HFF-Myc (cell line): ENCODE results near the gene HOXD8.

Experiments
- DNase-seq: peaks from one replicate; pipeline ENCODE4 v3.0.0-alpha.2; 2011; ENCODE audit warnings: low read depth; ENCODE audit errors: extremely low read depth
- H3K4me3 ChIP-seq: replicated peaks from 2 replicates; pipeline ENCODE4 v1.5.1; 2011; ENCODE audit warnings: low read depth, mild to moderate bottlenecking, control low read depth, low read length
- TF ChIP-seq, protein P1 (sequence below): IDR thresholded peaks from 2 replicates; pipeline ENCODE4 v1.5.1; 2012; ENCODE audit warnings: mild to moderate bottlenecking, low read depth, low read length, control low read depth; ENCODE audit errors: missing control alignments

The HOXD8 gene

DNA sequence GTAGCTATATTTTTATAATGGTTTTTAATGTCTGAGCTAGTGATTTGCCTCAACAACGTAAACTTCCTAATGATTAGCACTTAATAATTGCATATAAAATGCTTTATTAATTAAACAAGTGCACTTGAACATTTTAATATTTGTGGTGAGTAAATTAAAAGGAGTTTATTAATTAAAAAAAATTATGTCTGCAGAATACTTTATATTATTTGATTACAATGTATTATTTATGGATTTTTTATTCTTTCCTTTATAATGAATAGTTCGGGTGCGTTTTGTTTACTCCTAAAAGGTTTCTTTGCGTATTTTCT is 2.3 kb downstream of the HOXD8 start:
- no peak overlapping the region for H3K4me3 ChIP-seq
- no peak for DNase-seq
- TF ChIP-seq, protein P1, sequence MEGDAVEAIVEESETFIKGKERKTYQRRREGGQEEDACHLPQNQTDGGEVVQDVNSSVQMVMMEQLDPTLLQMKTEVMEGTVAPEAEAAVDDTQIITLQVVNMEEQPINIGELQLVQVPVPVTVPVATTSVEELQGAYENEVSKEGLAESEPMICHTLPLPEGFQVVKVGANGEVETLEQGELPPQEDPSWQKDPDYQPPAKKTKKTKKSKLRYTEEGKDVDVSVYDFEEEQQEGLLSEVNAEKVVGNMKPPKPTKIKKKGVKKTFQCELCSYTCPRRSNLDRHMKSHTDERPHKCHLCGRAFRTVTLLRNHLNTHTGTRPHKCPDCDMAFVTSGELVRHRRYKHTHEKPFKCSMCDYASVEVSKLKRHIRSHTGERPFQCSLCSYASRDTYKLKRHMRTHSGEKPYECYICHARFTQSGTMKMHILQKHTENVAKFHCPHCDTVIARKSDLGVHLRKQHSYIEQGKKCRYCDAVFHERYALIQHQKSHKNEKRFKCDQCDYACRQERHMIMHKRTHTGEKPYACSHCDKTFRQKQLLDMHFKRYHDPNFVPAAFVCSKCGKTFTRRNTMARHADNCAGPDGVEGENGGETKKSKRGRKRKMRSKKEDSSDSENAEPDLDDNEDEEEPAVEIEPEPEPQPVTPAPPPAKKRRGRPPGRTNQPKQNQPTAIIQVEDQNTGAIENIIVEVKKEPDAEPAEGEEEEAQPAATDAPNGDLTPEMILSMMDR = no peak

DNA sequence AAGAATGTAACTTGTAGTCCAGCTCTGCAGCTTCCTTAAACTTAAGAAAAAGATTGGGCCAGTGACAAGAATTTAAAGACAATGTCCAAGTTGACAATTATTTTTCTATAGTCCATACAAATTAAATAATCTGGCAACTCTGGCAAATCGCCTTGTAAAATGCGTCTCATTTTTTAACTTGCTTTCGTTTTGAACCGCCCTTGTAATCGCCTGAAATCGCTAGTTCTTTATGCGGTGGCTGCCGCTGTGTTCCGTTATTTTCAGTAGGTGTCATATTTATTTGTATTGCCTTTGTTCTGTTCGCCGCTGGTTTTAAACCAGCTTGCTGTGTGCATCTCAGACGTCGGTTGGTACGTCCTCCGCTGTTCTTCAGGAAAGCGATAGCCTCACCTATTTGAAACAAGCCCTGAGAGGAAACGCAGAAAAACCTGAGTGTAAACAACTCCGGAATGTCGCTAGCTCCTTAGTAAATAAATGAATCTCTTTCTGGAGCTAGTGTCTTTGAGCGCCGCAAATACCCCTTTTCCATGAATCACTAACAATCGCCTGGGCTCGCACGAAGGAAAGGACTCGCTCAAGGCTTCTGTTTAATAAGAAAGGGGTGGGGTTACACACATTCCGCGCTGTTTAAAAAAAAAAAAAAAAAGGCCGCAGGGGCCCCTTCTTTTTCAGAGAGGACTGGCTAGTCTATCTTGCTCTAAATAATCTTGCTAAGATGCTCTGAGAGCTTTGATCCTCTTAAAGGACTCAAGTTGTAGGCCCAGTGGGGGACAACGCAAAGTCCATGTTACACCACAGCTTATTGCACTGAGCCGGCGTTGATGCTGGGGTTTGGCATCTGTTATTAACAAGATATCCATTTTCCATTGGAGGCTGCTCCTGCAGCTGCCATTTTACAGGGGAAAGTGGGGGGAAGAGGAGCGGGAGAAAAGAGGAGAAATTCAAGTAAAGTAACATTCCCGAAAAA is 3.0 kb downstream of the HOXD8 start:
- no peak for DNase-seq

DNA sequence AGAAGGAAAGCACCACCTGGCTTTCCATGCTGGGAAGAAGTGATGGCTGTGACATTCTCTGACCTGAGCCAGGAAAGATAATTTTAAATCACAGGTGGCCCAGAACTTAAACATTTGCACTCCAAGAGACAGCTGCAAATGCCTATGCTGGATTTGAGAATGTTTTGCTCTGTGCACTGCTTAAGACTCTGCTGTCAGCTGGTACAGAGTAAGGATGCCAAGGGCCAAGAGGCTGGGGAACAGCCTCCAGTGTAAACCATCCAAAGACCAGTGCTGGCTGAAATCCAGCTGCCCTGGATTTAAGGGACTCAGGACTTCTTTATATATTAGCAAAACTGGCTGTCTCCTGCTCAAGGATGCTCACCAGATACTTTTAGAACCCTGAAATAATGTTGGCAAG is 3.9 kb downstream of the HOXD8 start:
- no peak overlapping the region for H3K4me3 ChIP-seq
- no peak for DNase-seq
- TF ChIP-seq, protein P1 = no peak

More for the DNA sequence above, 3.0 kb downstream of the HOXD8 start:
- TF ChIP-seq, protein P1 = no peak
- H3K4me3 ChIP-seq = no peak overlapping the region

DNA sequence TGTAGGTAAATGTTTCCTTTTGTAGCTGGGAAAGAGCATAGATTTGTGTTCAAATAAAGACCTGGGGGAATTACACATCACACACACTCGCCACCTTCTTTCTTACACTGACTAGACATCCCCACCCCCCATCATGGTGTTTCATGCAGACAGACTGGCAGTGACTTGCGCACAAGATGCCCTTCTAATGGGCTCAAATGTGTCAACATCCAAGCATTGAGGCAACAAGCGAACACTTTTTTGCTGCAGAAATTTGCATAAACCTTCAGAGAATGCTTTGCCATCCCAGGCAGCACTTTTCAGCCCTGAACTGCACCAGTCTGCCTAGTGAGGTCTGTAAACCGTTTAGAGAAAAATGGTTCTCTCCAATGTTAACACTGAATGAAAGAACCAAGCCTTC is 4.5 kb downstream of the HOXD8 start:
- no peak overlapping the region for H3K4me3 ChIP-seq
- TF ChIP-seq, protein P1 = no peak
- no peak for DNase-seq

DNA sequence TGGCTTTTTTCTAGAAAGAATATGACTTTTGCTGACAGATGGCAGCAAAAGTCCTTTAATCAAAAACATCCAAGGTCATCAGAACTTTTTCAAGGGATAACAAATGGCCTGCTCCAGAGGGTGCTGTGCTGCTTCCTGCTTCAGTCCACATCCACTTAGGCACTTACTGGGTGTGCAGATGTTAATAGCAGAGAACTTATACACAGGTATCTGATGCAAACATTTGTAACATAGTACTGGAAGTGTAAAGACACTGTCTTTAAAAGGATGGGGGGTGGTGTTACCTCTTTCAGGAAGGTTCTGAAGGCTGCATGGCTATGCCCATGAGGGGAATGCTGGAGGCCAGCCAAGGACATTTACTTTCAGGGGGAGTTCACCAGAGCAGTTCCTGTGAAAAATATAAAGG is 5.5 kb downstream of the HOXD8 start:
- DNase-seq = no peak
- TF ChIP-seq, protein P1 = no peak
- no peak overlapping the region for H3K4me3 ChIP-seq

DNA sequence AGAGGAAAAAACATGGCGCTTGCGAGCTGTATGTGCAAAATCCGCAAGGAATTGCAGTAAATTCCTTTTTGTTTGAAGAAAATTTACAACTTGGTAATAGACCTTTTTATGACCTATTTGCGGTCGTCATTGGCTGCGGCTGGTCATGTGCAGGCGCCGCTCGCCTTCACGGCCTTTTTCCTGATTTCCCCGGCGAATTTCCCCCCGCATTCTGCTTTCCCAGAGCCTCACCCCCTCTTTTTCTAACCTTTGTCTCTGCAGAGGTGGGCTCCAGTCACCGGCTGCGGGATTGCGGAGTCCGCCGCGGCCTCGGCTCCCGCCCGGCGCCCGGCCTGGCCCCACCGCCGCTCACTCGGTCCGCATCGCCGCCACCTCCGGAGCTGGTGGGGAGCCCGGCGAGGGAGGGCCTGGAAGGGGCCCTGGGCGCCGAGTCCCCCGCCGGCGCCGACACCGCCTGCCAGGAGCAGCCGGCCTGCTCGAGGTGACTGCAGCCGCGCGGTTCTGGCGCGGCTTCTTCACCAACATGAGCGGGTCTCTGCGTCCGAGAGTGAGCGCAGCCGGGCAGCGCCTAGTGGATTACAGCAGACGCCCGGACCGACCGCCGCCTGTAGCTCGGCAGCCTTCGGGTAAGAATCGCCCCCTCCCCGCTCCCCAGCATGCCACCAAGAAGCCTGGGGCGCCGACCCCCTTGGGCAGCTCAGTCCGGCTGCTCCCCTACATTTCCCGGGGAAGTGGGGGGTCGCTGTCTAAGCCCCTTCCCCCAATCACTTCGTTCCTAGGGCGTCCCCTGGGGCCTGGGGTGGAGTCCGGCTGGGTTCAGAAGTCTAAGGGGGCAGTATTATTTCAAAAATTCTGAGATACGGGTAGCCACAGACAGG is 7.1 kb downstream of the HOXD8 start:
- no peak for DNase-seq
- TF ChIP-seq, protein P1 = no peak
- H3K4me3 ChIP-seq = peak overlapping the region; percentile 21
